ENCODE data around the gene ACSS3. TPM values are rescaled to one million over a fixed set of nuclear protein-coding genes. Genes with fewer than 3 reads are reported as not detected.
A peak's percentile ranks its signal among the peaks of the same experiment; 100 is the strongest.

ACSS3 gene
- total RNA-seq, 3 donors from 2014 or later, result 0.69 to 6.4 (median 1.9) TPM

DNA sequence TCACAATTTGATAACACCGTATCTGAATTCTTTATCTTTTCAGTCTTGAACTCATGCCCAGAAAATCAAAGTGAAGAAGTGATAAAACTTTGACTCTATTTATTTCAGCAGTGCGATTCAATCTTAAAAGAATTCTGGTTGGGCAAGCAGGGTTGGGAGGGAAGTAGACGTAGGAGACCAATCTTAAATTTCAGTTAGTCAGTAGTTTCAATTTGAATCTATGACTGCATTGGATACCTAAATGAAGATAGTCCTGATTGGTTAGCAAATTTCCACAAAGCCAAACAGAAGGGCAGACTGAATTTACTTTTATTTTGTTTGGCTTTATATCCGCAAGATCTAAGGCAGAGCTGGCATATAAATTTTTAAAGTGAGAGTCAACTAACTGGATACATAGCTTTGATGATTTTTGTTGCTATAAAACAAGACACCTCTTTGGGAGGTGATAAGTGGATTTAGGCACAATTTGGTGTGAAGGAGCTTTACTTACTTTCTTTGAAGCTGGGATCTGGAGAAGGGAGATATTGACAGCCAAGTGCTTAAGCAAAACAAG lies 2.6 kb downstream of the ACSS3 start:
- no peak overlapping the region for H3K4me3 ChIP-seq
- H3K36me3 ChIP-seq (ENCODE audit: low read depth), result no peaks in the 10 kb centered on the region
- intact Hi-C loops (cut with DNase I, micrococcal nuclease), result no loop called here
- TF ChIP-seq, protein P1, sequence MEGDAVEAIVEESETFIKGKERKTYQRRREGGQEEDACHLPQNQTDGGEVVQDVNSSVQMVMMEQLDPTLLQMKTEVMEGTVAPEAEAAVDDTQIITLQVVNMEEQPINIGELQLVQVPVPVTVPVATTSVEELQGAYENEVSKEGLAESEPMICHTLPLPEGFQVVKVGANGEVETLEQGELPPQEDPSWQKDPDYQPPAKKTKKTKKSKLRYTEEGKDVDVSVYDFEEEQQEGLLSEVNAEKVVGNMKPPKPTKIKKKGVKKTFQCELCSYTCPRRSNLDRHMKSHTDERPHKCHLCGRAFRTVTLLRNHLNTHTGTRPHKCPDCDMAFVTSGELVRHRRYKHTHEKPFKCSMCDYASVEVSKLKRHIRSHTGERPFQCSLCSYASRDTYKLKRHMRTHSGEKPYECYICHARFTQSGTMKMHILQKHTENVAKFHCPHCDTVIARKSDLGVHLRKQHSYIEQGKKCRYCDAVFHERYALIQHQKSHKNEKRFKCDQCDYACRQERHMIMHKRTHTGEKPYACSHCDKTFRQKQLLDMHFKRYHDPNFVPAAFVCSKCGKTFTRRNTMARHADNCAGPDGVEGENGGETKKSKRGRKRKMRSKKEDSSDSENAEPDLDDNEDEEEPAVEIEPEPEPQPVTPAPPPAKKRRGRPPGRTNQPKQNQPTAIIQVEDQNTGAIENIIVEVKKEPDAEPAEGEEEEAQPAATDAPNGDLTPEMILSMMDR (IDR thresholded peaks at IDR 0.05), result no peak
- H3K9me3 ChIP-seq, result no peaks in the 10 kb centered on the region
- ATAC-seq (peak; percentile 52), DNase-seq (peak in 1 of 3 donors; percentile 14)
- no peaks in the 10 kb centered on the region for H3K4me1 ChIP-seq (ENCODE audit: low read depth)

GRCh38 chr12:81081726-81082125 lies 3.8 kb downstream of the ACSS3 start:
- intact Hi-C loops (cut with DNase I, micrococcal nuclease), result no loop called here
- no peaks in the 10 kb centered on the region for H3K4me1 ChIP-seq (ENCODE audit: low read depth)
- ATAC-seq (no peak), DNase-seq (no peak)
- no peaks in the 10 kb centered on the region for H3K9me3 ChIP-seq
- no peaks in the 10 kb centered on the region for H3K36me3 ChIP-seq (ENCODE audit: low read depth)
- TF ChIP-seq, protein P1 (IDR thresholded peaks at IDR 0.05), result no peak
- no peak overlapping the region for H3K4me3 ChIP-seq

GRCh38 chr12:81083018-81083417 lies 5.1 kb downstream of the ACSS3 start:
- intact Hi-C loops (cut with DNase I, micrococcal nuclease), result no loop called here

GRCh38 chr12:81083906-81084513 lies 6.1 kb downstream of the ACSS3 start:
- Histone ChIP-seq H3K9me3 (no peaks in the 10 kb centered on the region), H3K4me3 (no peak overlapping the region), H3K36me3 (ENCODE audit: low read depth) (no peaks in the 10 kb centered on the region), H3K4me1 (ENCODE audit: low read depth) (no peaks in the 10 kb centered on the region)
- TF ChIP-seq, protein P1 (IDR thresholded peaks at IDR 0.05), result no peak
- intact Hi-C loops (cut with DNase I, micrococcal nuclease), result no loop called here
- ATAC-seq (no peak), DNase-seq (no peak)

More at GRCh38 chr12:81083018-81083417, 5.1 kb downstream of the ACSS3 start:
- TF ChIP-seq, protein P1 (IDR thresholded peaks at IDR 0.05), result no peak
- H3K9me3 ChIP-seq, result no peaks in the 10 kb centered on the region
- H3K4me3 ChIP-seq, result no peak overlapping the region
- ATAC-seq (no peak), DNase-seq (no peak)
- H3K4me1 ChIP-seq (ENCODE audit: low read depth), result no peaks in the 10 kb centered on the region
- no peaks in the 10 kb centered on the region for H3K36me3 ChIP-seq (ENCODE audit: low read depth)

- TF ChIP-seq, protein P1 (IDR thresholded peaks at IDR 0.05), result no peak
- no peak overlapping the region for H3K4me3 ChIP-seq
- ATAC-seq (no peak), DNase-seq (no peak)
- no peaks in the 10 kb centered on the region for H3K36me3 ChIP-seq (ENCODE audit: low read depth)
- intact Hi-C loops (cut with DNase I, micrococcal nuclease), result no loop called here
- H3K4me1 ChIP-seq (ENCODE audit: low read depth), result no peaks in the 10 kb centered on the region
- no peaks in the 10 kb centered on the region for H3K9me3 ChIP-seq
Measured at GRCh38 chr12:81084811-81085350, 7.0 kb downstream of the ACSS3 start.
